Measurements from ENCODE around the gene TRIM46. TPM values are rescaled to one million over a fixed set of nuclear protein-coding genes. Genes with fewer than 3 reads are reported as not detected.

Gene TRIM46
- total RNA-seq, 6 experiments from 2014 or later = 0.09 to 0.15 TPM; not detected in 4

- no peak overlapping the region for H3K27ac ChIP-seq
- intact Hi-C loops (cut with DNase I) = no loop called here
- H3K4me3 ChIP-seq = no peak overlapping the region
- H3K9me3 ChIP-seq = no peaks in the 10 kb centered on the region
- peak; percentile 75 to 81 (median 78) for DNase-seq
- no peaks in the 10 kb centered on the region for H3K36me3 ChIP-seq
- ATAC-seq = peak; percentile 64 to 71 (median 67)
- TF ChIP-seq POLR2A (IDR thresholded peaks at IDR 0.05) = no peak
- TF ChIP-seq CTCF (IDR thresholded peaks at IDR 0.05) = peak; percentile 79 to 97 (median 96)
- WGBS (ENCODE audit: insufficient coverage, low coverage, low lambda C conversion rate, missing lambda C conversion rate) = 0% methylated on average over 3 of the region's 8 CpGs
- H3K27me3 ChIP-seq = no peaks in the 10 kb centered on the region
- H3K4me1 ChIP-seq = peaks cover 0 to 7% (median 0%) of the 10 kb centered on the region in 4 donors
Measured at GRCh38 chr1:155176544-155177071, 3.0 kb downstream of the TRIM46 start.

GRCh38 chr1:155177192-155177917 is 3.7 kb downstream of the TRIM46 start:
- Histone ChIP-seq H3K36me3 (no peaks in the 10 kb centered on the region), H3K27ac (no peak overlapping the region), H3K9me3 (no peaks in the 10 kb centered on the region), H3K4me3 (no peak overlapping the region), H3K4me1 (peaks cover 0 to 2% (median 0%) of the 10 kb centered on the region in 4 donors), H3K27me3 (no peaks in the 10 kb centered on the region)
- 83% methylated on average over 6 of the region's 11 CpGs for WGBS (ENCODE audit: insufficient coverage, low coverage, low lambda C conversion rate, missing lambda C conversion rate)
- ATAC-seq (no peak), DNase-seq (peak in 1 of 3 donors; percentile 45)
- intact Hi-C loops (cut with DNase I) = no loop called here
- TF ChIP-seq POLR2A (IDR thresholded peaks at IDR 0.05) (no peak), CTCF (IDR thresholded peaks at IDR 0.05) (no peak)

- no peaks in the 10 kb centered on the region for H3K9me3 ChIP-seq
- intact Hi-C loops (cut with DNase I) = no loop called here
- ATAC-seq (no peak), DNase-seq (peak in 1 of 3 donors; percentile 40)
- H3K27me3 ChIP-seq = no peaks in the 10 kb centered on the region
- no peaks in the 10 kb centered on the region for H3K36me3 ChIP-seq
- H3K27ac ChIP-seq = no peak overlapping the region
- WGBS (ENCODE audit: insufficient coverage, low coverage, low lambda C conversion rate, missing lambda C conversion rate) = 60% methylated on average over 1 of the region's 9 CpGs
- H3K4me3 ChIP-seq = no peak overlapping the region
- TF ChIP-seq POLR2A (IDR thresholded peaks at IDR 0.05) (no peak), CTCF (IDR thresholded peaks at IDR 0.05) (no peak)
- no peaks in the 10 kb centered on the region for H3K4me1 ChIP-seq
Measured at GRCh38 chr1:155177918-155178281, 4.3 kb downstream of the TRIM46 start.

- ATAC-seq (peak in 1 of 4 donors; percentile 50), DNase-seq (peak in 2 of 3 donors; percentile 48 to 56)
- TF ChIP-seq POLR2A (IDR thresholded peaks at IDR 0.05) (no peak), CTCF (IDR thresholded peaks at IDR 0.05) (no peak)
- H3K27me3 ChIP-seq = no peaks in the 10 kb centered on the region
- 43% methylated on average over 13 of the region's 30 CpGs for WGBS (ENCODE audit: insufficient coverage, low coverage, low lambda C conversion rate, missing lambda C conversion rate)
- H3K9me3 ChIP-seq = no peaks in the 10 kb centered on the region
- intact Hi-C loops (cut with DNase I) = no loop called here
- no peak overlapping the region for H3K4me3 ChIP-seq
- H3K4me1 ChIP-seq = no peaks in the 10 kb centered on the region
- no peaks in the 10 kb centered on the region for H3K36me3 ChIP-seq
- H3K27ac ChIP-seq = no peak overlapping the region
Measured at GRCh38 chr1:155178441-155179111, 4.9 kb downstream of the TRIM46 start.

Data from right lobe of liver (tissue), 6 donors.